ENCODE results near the gene GOLGA8N. TPM values are rescaled to one million over a fixed set of nuclear protein-coding genes. Genes with fewer than 3 reads are reported as not detected.

GOLGA8N gene
- total and polyA plus RNA-seq, 2 donors (not counting 1 experiment from before 2014, with no cell fraction given): 3.7 to 7.5 TPM

GRCh38 chr15:32643907-32644445, 50.7 kb downstream of the GOLGA8N start:
- Mint-ChIP-seq H3K4me3 (no peak overlapping the region), H3K4me1 (no peaks in the 10 kb centered on the region), H3K27ac (no peak overlapping the region), H3K27me3 (peaks cover 11% of the 10 kb centered on the region), H3K9me3 (ENCODE audit: insufficient read depth) (no peaks in the 10 kb centered on the region)
- Histone ChIP-seq H3K9me3 (ENCODE audit: control extremely low read depth in 1 of 3, control insufficient read depth in 2 of 3, insufficient read depth in 1 of 3, low read length in 2 of 3) (no peaks in the 10 kb centered on the region), H3K27me3 (replicated peaks in 1 of 4; ENCODE audit: control extremely low read depth in 1 of 4, control insufficient read depth in 3 of 4, insufficient read depth in 4 of 4, low read length in 3 of 4) (no peaks in the 10 kb centered on the region), H4K20me1 (ENCODE audit: control insufficient read depth, insufficient read depth, low read length, poor library complexity, severe bottlenecking) (no peaks in the 10 kb centered on the region), H3K4me3 (ENCODE audit: control extremely low read depth in 1 of 5, extremely low read depth in 1 of 5, insufficient read depth in 1 of 5, low read depth in 2 of 5, low read length in 4 of 5) (no peak overlapping the region), H3K4me1 (ENCODE audit: control insufficient read depth in 2 of 2, insufficient read depth in 2 of 2, low read length in 2 of 2) (no peaks in the 10 kb centered on the region), H3K4me2 (replicated peaks; ENCODE audit: low read depth, low read length, poor library complexity, severe bottlenecking) (no peak overlapping the region), H3K27ac (ENCODE audit: low read length in 2 of 2) (no peak overlapping the region), H2AFZ (ENCODE audit: insufficient read depth, low read depth, low read length, poor library complexity, severe bottlenecking) (no peak overlapping the region), H3K9ac (ENCODE audit: low read length) (no peak overlapping the region), H3K36me3 (replicated peaks in 1 of 2; ENCODE audit: control extremely low read depth in 1 of 2, control insufficient read depth in 1 of 2, extremely low read depth in 1 of 2, insufficient read depth in 2 of 2, low read length in 1 of 2) (no peaks in the 10 kb centered on the region), H3K79me2 (ENCODE audit: control insufficient read depth, insufficient read depth, low read length) (no peaks in the 10 kb centered on the region)
- TF ChIP-seq, protein P1, sequence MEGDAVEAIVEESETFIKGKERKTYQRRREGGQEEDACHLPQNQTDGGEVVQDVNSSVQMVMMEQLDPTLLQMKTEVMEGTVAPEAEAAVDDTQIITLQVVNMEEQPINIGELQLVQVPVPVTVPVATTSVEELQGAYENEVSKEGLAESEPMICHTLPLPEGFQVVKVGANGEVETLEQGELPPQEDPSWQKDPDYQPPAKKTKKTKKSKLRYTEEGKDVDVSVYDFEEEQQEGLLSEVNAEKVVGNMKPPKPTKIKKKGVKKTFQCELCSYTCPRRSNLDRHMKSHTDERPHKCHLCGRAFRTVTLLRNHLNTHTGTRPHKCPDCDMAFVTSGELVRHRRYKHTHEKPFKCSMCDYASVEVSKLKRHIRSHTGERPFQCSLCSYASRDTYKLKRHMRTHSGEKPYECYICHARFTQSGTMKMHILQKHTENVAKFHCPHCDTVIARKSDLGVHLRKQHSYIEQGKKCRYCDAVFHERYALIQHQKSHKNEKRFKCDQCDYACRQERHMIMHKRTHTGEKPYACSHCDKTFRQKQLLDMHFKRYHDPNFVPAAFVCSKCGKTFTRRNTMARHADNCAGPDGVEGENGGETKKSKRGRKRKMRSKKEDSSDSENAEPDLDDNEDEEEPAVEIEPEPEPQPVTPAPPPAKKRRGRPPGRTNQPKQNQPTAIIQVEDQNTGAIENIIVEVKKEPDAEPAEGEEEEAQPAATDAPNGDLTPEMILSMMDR (IDR thresholded peaks at IDR 0.05): no peak
- TF ChIP-seq EZH2 (IDR thresholded peaks at IDR 0.05; ENCODE audit: borderline replicate concordance, insufficient read depth, low read depth, low read length, poor library complexity, severe bottlenecking): no peak
- DNase-seq (no peak), ATAC-seq (ENCODE audit: low read depth) (no peak)
- whole genome bisulfite sequencing (ENCODE audit: insufficient coverage): no CpG with 5 or more reads among the region's 1 CpG
- intact Hi-C loops (cut with micrococcal nuclease): no loop called here
- ChIA-PET CTCF (interaction anchor here (2.5 kb wide), 1 partner anchor 19 kb away, joined by 12 read pairs; no protein-coding TSS in a partner anchor), POLR2A (no interaction called here)

GRCh38 chr15:32646291-32646690, 53.0 kb downstream of the GOLGA8N start:
- ChIA-PET CTCF (no interaction called here), POLR2A (no interaction called here)
- no peak overlapping the region for H3K4me3 Mint-ChIP-seq
- DNase-seq (no peak), ATAC-seq (ENCODE audit: low read depth) (no peak)
- Histone ChIP-seq H3K27ac (ENCODE audit: low read length in 2 of 2) (no peak overlapping the region), H3K36me3 (replicated peaks in 1 of 2; ENCODE audit: control extremely low read depth in 1 of 2, control insufficient read depth in 1 of 2, extremely low read depth in 1 of 2, insufficient read depth in 2 of 2, low read length in 1 of 2) (no peaks in the 10 kb centered on the region), H3K9ac (ENCODE audit: low read length) (no peak overlapping the region), H2AFZ (ENCODE audit: insufficient read depth, low read depth, low read length, poor library complexity, severe bottlenecking) (no peak overlapping the region), H3K27me3 (replicated peaks in 1 of 4; ENCODE audit: control extremely low read depth in 1 of 4, control insufficient read depth in 3 of 4, insufficient read depth in 4 of 4, low read length in 3 of 4) (no peaks in the 10 kb centered on the region), H3K4me2 (replicated peaks; ENCODE audit: low read depth, low read length, poor library complexity, severe bottlenecking) (no peak overlapping the region), H3K4me3 (ENCODE audit: control extremely low read depth in 1 of 5, extremely low read depth in 1 of 5, insufficient read depth in 1 of 5, low read depth in 2 of 5, low read length in 4 of 5) (no peak overlapping the region), H3K9me3 (ENCODE audit: control extremely low read depth in 1 of 3, control insufficient read depth in 2 of 3, insufficient read depth in 1 of 3, low read length in 2 of 3) (no peaks in the 10 kb centered on the region), H3K4me1 (ENCODE audit: control insufficient read depth in 2 of 2, insufficient read depth in 2 of 2, low read length in 2 of 2) (no peaks in the 10 kb centered on the region), H4K20me1 (ENCODE audit: control insufficient read depth, insufficient read depth, low read length, poor library complexity, severe bottlenecking) (no peaks in the 10 kb centered on the region), H3K79me2 (ENCODE audit: control insufficient read depth, insufficient read depth, low read length) (no peaks in the 10 kb centered on the region)
- TF ChIP-seq, protein P1 (IDR thresholded peaks at IDR 0.05): no peak
- TF ChIP-seq EZH2 (IDR thresholded peaks at IDR 0.05; ENCODE audit: borderline replicate concordance, insufficient read depth, low read depth, low read length, poor library complexity, severe bottlenecking): no peak
- H3K27ac Mint-ChIP-seq: no peak overlapping the region
- H3K27me3 Mint-ChIP-seq: peaks cover 9% of the 10 kb centered on the region
- no peaks in the 10 kb centered on the region for H3K4me1 Mint-ChIP-seq
- intact Hi-C loops (cut with micrococcal nuclease): loop anchor here (5.0 kb wide), 1 partner anchor 1366 kb away; no protein-coding TSS in a partner anchor
- H3K9me3 Mint-ChIP-seq (ENCODE audit: insufficient read depth): no peaks in the 10 kb centered on the region
- 89% methylated on average over 3 of the region's 5 CpGs for WGBS (ENCODE audit: insufficient coverage)

Data from B cell (primary cell).